NCI-H2196 treated with DMSO at 0.1 percent for 48 hours (cell line): ENCODE results near the gene ANXA3.
"Not testable (repeated sequence)": the region's sequence is repeated elsewhere in the genome, so short reads cannot be mapped to it uniquely, and the experiment has no call there.

Experiments
- DNase-seq: peaks from one replicate; lab custom pipeline; 2025; ENCODE audit not compliant: unreplicated experiment; lab: John Stamatoyannopoulos, UW

Gene ANXA3

DNA sequence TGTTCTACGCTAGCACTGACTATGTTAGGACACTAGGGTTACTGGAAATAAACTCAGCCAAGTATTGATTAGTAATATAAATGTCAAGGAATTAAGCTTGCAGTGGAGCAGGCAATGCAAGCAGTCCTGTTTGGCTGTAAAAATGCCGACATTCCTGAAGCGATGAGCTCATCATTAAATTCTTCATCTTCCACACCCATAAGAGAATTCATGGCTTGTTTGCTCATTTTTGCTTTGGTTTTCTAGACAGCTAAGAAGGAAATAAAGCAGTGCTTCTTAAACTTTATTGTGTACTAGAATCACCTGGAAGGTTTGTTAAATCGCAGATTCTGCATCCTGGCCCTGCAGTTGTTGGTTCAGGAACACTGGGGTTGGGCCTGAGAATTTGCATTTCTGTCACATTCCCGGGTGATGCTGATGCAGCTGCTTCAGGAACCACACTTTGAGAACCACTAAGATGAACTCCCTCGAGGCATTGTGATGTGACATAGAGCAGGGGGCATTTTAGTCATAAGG, 17.8 kb downstream of the ANXA3 start:
- no peak for DNase-seq

DNA sequence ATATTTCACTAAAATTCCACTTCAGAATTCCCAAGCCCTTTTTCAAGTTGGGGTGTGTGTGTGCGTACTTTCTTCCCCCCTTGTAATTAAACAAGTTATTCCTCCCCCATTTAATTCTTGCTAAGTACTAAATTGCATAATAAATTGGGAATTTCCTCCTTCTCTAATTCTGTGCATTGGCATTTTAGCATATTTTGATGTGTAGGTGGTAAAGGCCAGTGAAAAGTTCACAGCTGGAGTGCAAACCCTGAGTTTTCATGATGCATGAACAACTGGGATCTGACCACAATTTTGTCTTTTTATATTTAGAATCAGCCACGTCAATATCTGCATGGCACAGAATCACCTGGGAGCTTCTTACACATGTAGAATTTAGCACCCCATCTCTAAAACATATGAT, 18.5 kb downstream of the ANXA3 start:
- no peak for DNase-seq

DNA sequence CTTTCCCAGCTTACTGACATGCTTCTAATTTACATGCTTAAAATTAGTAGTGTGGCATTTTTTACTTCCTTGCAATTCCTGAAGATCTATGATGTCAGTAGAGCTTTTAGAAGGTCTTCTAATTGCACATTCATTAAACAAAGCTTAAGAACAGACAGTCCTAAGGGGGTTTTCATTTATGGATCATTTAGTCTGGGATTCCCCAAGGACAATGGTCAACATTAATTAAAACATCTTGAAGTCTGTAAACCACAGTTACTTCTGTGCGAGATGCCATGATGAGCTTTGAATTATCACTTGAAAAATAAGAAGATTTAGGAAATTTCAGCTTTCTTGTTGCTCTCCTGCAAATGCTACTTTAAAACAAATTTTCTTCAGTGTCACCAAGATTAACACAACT, 20.2 kb downstream of the ANXA3 start:
- no peak for DNase-seq

DNA sequence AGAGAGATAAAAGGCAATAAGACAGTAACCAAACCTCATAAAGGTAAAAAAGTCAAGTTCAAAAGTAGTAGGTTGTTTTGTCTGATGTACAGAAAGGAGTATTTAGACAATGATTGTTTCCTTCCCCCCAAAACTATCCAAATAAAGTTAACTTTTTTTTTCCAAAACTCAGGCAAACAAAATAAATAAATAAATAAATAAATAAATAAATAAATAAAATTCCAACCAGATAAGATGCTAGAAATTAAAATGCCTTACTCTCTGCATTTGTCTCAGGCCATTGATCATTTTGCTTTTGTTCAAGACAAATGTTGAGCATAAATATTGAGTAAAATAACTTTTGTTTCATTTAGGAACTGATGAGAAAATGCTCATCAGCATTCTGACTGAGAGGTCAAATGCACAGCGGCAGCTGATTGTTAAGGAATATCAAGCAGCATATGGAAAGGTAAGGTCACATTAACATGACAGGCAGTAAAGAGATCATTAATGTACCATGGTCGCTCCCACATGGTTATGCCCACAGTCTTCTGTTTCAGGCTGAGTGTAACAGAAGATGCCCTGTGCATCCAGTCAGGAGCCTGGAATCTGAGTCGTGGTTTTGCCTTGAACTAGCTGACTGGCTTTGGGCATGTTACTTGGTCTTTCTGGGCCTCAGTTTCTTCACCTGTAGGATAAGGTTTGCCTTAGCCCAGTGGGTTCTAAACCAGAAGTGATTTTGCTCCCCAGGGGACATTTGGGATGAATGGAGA, 27.3 kb downstream of the ANXA3 start:
- no peak for DNase-seq

DNA sequence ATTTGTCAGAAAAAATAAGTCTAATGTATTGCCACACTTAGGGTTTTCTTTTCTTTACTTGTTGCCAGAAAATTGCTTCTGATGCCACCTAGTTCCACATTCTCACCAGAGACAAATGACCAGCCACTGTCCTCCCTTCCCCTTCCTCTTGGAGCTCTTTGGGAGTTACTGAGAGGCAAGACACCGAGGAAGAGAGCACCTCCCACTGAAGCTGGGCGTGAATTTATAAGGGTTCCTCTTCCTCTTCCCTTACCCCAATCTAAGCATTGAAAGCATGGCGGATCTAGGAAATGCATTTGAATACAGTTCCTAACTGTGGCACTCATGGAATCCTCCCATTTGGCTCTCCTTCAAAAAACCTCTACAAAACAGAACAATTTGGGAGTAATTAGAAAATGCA, 30.0 kb downstream of the ANXA3 start:
- DNase-seq = no peak

DNA sequence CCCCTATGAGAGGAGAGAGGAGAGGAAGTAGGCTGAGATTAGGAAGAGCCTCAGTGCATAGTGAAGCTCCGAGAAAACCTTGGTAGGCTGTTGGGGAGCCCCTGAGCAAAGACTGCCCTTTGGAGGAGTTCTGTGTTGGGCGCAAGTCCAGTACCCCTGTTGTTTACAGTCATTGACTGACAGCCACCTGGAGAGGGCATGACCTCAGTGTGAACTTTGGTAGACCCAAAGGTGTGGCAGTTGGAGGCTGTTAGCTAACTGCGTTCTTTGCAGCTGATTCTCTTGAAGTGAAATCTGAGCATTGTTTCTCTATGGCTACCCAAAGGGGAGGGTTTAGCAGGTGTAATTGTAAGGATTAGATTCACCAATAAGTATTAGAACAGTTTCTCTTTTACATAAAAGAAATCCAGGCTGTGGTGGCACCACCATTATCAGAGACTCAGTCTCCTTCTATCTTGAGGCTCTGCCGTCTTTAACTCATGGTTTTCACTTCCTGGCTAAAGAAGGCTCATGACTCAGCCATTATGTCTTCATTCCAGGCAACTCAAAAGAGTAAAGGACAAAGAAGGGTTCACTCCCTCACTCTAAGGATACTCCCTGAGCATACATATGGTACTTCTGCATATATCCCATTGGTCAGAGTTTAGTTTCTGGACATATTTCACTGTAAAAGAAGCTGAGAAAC, 33.4 kb downstream of the ANXA3 start:
- no peak for DNase-seq

DNA sequence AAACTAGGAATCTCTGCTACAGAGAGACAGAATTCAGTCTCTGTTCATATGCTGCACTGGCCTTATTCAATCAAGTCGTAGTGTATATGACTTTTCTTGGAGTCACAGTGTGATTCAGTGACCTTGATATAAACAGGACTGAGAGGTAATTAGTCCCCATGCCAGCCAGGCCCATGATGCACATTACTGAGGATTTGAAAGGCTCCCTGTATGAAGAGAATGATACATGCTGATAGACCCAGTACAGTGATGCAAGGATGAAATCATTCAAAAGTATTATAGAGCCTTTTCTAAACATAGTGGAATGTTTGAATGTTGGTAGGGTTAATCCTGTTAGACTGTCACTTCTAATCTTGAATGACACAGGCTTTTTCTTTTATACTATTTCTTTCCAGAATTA, 34.1 kb downstream of the ANXA3 start:
- DNase-seq = no peak

DNA sequence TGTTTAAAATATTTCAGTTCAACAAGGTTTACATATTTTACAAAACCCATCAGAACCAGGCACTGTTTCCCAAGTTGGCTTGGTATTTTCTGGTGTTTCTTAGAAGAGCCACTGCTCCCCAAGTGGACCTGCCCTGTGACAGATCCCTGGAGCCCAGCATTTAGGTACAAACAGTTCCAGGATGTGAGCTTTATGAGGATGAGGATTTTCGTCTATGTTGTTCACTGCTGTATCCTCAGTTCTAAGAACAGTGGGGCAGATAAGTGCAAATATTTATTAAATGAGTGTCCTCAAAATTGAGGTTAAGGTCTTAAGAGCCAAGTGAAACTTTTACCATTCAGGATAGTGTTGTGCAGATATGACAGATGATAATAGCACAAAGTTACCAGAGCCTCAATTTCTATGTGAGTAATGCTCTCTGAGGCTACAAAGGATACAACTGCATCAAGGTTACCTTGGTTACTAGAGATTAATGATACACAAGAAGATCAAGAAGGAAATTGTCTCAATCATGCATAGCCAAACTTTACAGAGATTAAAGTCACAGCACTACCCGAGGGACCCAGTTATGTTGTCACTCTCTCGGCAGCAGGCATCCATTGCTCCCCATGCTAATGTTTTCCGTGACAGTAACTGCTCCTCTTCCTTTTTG, 37.5 kb downstream of the ANXA3 start:
- DNase-seq = no peak

DNA sequence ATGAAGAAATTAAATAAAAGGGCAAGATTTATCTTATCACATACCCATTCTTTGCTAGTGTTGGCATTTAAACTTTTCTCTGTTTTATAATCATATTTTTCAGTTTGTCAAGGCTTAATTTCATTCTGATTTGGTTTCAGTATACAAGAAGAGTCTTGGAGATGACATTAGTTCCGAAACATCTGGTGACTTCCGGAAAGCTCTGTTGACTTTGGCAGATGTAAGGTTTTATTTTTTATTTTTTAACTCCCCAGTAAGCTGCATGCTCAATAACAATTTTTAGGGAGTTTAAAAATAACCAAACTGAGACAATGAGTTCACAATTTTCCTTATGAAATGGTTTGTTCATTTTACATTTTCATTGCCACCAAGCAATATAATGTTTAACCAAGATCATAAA, 39.8 kb downstream of the ANXA3 start:
- no peak for DNase-seq

DNA sequence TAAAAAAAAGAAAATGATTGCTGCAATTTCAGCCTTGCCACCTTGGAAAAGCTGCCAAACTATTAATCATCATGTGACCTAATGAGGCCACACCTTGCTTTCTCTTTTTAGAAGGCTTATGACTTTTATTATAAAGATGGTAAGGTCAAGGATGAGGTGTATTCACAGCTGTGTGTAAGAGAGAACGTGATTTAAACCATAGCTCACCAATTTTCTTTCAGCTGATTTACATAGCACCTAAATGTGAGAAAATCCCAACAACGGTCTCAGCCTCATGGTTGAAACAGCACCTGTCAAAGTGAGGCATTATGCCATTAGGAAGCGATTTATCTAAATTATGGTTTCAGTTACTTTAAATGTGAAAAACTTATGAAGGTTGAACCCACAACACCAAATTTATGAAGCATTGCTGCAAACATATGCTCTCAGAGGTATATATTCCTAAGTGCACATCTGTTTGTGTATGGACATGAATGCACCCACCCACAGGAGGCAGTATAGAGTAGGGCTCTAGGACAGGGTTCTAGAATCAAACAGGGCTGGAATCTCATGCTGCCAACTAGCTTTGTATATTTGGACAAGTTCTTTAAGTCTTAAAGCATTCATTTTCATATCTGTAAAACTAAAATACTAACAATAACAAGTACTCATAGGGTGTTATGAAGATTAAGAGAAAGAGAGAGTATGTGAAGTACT, 40.7 kb downstream of the ANXA3 start:
- no peak for DNase-seq

DNA sequence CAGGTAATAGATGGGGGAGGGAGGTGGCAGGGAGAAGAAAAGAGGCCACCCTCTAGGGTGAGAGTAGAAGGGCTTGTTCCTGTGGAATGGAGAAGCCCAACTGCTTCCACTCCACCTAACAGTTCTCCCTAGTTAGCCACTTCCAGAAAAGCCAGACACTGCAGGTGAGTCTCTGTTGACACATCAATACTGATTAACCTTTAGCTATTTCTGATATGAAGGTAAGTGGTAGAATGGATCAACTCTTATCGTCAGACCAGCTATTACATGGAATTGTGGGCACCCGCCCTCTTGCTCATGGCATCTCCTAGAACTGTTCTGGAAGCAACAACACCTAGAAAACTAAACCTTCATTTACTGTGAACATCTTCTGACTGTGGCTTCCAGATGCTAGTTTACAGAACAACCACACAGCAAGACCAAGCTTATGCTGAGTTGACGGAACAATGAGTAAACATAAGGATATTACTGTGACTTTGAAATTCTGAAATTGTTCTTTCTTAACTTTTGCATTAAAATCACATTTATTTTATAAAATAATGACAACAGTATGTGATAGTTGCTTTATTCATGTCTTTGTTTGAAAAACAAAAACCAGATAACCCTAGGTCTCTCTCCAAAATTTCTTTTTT, 44.7 kb downstream of the ANXA3 start:
- DNase-seq = no peak

DNA sequence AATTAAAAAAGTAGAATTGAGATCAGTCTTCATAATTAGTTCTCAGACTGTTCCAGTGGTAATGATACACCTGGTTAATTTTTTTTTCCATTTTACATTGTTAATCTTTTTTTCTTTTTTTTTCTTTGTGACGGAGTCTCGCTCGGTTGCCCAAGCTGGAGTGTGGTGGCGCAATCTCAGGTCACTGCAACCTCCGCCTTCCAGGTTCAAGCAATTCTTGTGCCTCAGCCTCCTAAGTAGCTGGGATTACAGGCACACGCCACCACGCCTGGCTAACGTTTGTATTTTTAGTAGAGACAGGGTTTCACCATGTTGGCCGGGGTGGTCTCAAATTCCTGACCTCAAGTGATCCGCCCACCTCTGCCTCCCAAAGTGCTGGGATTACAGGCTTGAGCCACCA, 46.9 kb downstream of the ANXA3 start:
- DNase-seq = not testable (repeated sequence)

DNA sequence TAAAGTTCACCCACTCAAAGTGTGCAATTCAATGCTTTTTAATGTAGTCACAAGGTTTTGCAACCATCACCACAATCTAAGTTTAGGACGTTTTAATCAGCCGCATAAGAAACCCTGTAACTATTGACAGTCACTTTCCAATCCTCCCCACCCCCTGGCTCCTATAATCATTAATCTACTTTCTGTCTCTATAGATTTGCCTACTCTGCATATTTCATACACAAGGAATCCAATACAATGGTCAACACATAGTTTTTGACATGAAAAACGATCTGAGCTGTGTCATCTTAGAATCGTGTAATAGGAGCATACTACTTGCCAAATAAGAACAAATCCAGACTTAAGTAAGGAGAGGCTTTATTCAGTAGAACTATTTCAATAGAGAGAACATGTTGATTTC, 47.6 kb downstream of the ANXA3 start:
- DNase-seq = no peak

DNA sequence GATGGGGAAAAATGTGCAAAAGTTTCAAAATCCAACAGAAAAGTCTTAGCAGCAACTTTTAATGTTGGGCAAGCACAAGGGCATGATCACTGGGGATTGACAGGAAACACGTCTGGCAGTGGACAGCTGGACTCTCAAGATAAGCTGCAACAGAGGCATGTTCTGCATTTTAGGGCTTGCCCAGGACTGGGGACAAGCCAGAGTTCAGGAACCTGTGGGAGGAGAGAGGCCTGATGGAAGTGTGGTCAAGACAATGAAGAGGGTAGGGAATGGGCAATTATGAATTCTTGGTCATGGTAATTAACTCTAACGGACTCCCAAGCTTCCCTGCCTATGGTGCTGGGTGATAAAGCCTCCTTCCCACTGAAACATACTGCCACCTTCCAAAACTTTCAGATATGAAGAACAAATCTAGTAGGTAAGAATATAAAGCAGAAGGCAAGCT, 48.4 kb downstream of the ANXA3 start:
- no peak for DNase-seq

DNA sequence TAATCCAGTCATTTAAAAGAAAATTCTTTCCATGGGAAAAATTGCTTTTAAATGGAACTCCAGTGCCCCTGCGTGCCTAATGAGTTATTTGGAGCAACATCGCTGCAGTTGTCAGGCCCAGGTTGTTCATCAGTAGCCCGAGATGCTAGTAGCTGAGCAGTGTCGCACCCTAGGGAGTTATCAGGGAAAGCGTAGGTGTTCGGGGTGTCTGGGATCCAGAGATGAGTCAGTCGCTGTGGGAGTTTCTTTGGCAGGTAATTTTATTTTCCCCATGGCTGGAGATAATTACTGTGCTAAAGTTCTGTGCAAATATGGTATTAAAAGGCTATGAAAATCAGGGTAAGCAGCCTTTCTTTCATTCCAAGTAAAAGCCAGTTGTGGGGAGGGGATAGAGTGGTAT, 49.4 kb downstream of the ANXA3 start:
- DNase-seq = no peak

DNA sequence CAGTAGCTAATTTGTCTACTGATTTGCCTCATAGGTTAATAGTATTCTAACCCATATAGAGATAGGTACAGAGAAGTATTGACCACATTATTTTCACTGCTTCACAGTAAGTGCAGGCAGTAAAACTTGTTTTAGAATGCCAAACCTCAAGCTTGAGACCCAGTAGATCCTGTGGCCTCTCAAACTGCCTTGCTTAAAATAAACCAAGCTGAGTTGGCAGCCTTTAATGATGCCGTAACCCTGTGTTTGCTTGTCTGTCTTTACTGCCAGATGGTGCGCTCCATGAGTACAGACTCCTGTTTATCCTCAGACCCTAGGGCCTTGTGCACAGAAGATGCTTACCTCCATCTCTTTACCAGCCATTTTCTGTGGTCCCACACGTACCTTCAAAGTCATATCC, 50.8 kb downstream of the ANXA3 start:
- DNase-seq = no peak

DNA sequence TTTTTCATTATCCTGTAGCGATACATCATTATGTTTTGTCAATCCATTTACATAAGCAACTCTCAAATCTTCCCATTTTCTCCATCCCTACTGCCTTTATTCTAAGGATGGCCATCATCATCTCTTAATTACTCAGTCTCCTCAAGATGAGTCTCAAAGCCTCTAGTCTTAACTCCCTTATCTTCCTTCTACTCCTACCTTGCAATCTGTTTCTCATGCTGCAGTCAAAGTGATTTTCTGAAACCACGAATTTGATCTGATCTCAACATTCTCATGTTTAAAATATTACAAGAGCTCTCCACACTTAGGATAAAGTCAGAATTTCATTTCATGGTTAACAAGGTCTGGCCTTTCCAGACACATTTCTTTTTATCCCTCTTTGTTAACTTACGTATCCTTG, 51.8 kb downstream of the ANXA3 start:
- no peak for DNase-seq

DNA sequence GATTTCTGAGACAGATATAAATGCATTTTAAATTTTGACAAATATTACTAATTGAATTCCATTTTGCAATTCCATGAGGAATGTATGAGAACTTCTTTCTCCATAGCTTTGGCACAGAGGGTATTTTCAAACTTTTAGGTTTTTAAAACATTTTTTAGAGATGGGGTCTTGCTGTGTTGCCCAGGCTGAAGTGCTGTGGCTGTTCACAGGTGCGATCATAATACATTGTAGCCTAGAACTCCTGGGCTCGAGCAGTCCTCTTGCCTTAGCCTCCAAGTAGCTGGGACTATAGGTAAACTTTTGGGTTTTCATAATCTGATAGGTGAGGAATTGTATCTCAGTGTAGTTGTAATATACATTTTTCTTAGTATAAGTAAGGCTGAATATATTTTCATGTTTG, 53.4 kb downstream of the ANXA3 start:
- no peak for DNase-seq

DNA sequence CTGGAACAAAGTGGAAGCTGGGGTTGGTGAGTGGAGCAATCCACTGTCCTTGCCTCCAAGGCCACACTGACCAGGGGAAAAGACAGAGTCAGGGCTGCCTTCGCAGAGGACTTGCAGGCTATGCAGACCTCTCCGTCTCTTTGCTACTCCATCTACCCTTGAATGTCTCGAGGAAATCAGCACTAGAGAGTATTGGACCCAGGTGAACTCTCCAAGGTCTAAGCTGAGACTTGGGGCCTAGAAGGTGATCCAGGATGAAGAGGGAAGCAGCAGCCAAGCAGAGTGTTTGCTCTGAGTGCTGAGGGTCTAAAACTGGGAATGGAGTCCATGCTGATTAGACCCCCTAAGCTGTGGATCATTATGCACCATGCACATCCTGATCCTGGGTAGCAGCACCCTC, 54.5 kb downstream of the ANXA3 start:
- DNase-seq = no peak

DNA sequence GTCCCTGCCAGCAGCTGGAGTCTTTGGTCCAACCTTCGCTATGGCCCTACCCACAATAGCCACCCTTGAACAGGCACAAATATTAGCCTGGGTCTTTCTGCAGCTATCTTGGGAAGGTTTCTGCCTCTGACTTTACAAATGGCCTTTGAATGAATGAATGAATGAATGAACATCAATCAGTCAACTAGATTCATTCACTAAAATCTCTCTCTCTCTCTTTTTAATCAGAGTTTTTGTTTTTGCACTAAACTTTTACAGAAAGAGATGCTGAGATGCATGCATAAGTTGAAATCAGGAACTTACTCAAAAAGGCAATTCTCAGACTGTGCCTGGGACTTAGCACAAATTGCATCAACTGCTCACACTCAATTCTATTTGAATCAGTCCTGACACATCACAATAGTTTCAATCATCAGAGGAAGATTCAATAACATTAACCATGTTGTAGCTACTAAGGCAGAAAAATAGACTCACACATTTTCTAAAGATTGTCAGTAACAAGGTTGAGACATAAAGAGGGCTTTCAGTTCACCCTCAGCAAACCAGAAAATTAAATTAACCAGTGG, 55.0 kb downstream of the ANXA3 start:
- no peak for DNase-seq

DNA sequence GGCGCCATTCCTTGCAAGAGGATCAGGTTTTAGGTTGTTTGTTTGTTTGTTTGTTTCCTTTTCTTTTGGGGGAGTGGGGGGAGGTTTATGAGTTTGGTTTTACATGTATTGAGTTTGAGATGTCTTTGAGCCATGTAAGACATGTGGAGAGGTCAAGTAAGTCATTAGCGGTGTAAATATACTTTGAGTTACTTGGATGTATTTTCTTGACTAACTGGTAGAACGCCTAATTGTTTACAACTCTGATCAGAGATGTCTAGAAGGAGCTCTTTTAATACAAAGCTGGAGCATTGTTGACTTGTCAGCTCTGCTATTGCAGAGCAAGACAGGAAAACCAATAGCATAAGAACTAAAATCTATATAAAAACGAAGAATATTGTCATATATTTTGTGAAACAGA, 57.1 kb downstream of the ANXA3 start:
- DNase-seq = no peak
